Esophagus (tissue), 2 donors: ENCODE data around the gene OSBPL5. TPM values are rescaled to one million over a fixed set of nuclear protein-coding genes. Genes with fewer than 3 reads are reported as not detected.

Experiments
- H3K27ac ChIP-seq, 2 donors: one replicate each; pipeline ENCODE4 v1.5.1; 2013; ENCODE audit warnings: low read depth in 2 of 2, mild to moderate bottlenecking in 2 of 2, inconsistent platforms in 1 of 2, low read length in 1 of 2, moderate library complexity in 1 of 2
- H3K27me3 ChIP-seq, 2 donors: one replicate each; pipeline ENCODE4 v1.6.1; 2013; ENCODE audit warnings: low read length in 2 of 2, control low read depth in 1 of 2, mild to moderate bottlenecking in 1 of 2; ENCODE audit not compliant: insufficient read depth in 2 of 2, control insufficient read depth in 1 of 2
- H3K36me3 ChIP-seq, 2 donors: one replicate each; pipeline ENCODE4 v1.6.1; 2013; ENCODE audit warnings: low read length in 1 of 2; ENCODE audit not compliant: control insufficient read depth in 2 of 2, insufficient read depth in 2 of 2
- H3K4me1 ChIP-seq, 2 donors: one replicate each; pipeline ENCODE4 v1.6.1; 2013; ENCODE audit warnings: low read length in 1 of 2; ENCODE audit not compliant: control insufficient read depth in 2 of 2, insufficient read depth in 2 of 2
- H3K4me3 ChIP-seq, 2 donors: one replicate each; pipeline ENCODE4 v1.5.1; 2013; ENCODE audit warnings: low read length in 2 of 2, mild to moderate bottlenecking in 2 of 2, low read depth in 1 of 2, moderate library complexity in 1 of 2
- H3K9me3 ChIP-seq, 2 donors: one replicate each; pipeline ENCODE4 v1.6.1; 2013; ENCODE audit warnings: mild to moderate bottlenecking in 2 of 2, low read depth in 1 of 2, low read length in 1 of 2, moderate library complexity in 1 of 2; ENCODE audit not compliant: control insufficient read depth in 2 of 2, insufficient read depth in 1 of 2
- WGBS, 2 donors: extraction: QIAGEN DNeasy Blood & Tissue Kit; methylation state at CpG; one replicate each; pipeline ENCODE4 v1.1.7; 2013; 5-methylcytosine and 5-hydroxymethylcytosine counted together
- polyA plus RNA-seq, 2 donors: library from polyadenylated mRNA; stranded (reverse); fragments of 200-250 nt; gene quantifications; one replicate each; pipeline ENCODE4 v1.2.3, GENCODE V29; 2013
- donor health status: healthy with polysubstance abuse.
- donor health status: Bipolar disorder and iron deficiency.

Gene OSBPL5
- polyA plus RNA-seq, 2 donors: 10.4 to 12.6 TPM

GRCh38 chr11:3111466-3111865, 53.6 kb downstream of the OSBPL5 start:
- peaks cover 0 to 3% of the 10 kb centered on the region in 2 donors for H3K9me3 ChIP-seq
- no peak overlapping the region for H3K27ac ChIP-seq
- peaks cover 6 to 19% of the 10 kb centered on the region in 2 donors for H3K36me3 ChIP-seq
- no peak overlapping the region for H3K4me3 ChIP-seq
- H3K27me3 ChIP-seq: no peaks in the 10 kb centered on the region
- H3K4me1 ChIP-seq: no peaks in the 10 kb centered on the region
- WGBS, 2 donors: 90 to 91% methylated on average over 6 of the region's 6 CpGs

GRCh38 chr11:3109921-3110706, 55.0 kb downstream of the OSBPL5 start:
- H3K36me3 ChIP-seq: peaks cover 6 to 23% of the 10 kb centered on the region in 2 donors
- WGBS, 2 donors: 62 to 65% methylated on average over 14 of the region's 14 CpGs
- H3K4me1 ChIP-seq: no peaks in the 10 kb centered on the region
- no peak overlapping the region for H3K4me3 ChIP-seq
- H3K27me3 ChIP-seq: no peaks in the 10 kb centered on the region
- peaks cover 0 to 3% of the 10 kb centered on the region in 2 donors for H3K9me3 ChIP-seq
- no peak overlapping the region for H3K27ac ChIP-seq

- H3K27ac ChIP-seq: no peak overlapping the region
- H3K27me3 ChIP-seq: no peaks in the 10 kb centered on the region
- H3K9me3 ChIP-seq: peaks cover 0 to 3% of the 10 kb centered on the region in 2 donors
- no peaks in the 10 kb centered on the region for H3K4me1 ChIP-seq
- H3K4me3 ChIP-seq: no peak overlapping the region
- 90 to 91% methylated on average over 7 of the region's 7 CpGs for WGBS, 2 donors
- peaks cover 6 to 24% of the 10 kb centered on the region in 2 donors for H3K36me3 ChIP-seq
Measured at GRCh38 chr11:3109434-3109833, 55.7 kb downstream of the OSBPL5 start.

GRCh38 chr11:3108183-3108721, 56.9 kb downstream of the OSBPL5 start:
- no peaks in the 10 kb centered on the region for H3K4me1 ChIP-seq
- no peaks in the 10 kb centered on the region for H3K27me3 ChIP-seq
- no peak overlapping the region for H3K27ac ChIP-seq
- peaks cover 6 to 31% of the 10 kb centered on the region in 2 donors for H3K36me3 ChIP-seq
- H3K4me3 ChIP-seq: no peak overlapping the region
- WGBS, 2 donors: 77 to 83% methylated on average over 11 of the region's 11 CpGs
- peaks cover 0 to 3% of the 10 kb centered on the region in 2 donors for H3K9me3 ChIP-seq

GRCh38 chr11:3107608-3108182, 57.4 kb downstream of the OSBPL5 start:
- no peaks in the 10 kb centered on the region for H3K27me3 ChIP-seq
- H3K9me3 ChIP-seq: peaks cover 0 to 3% of the 10 kb centered on the region in 2 donors
- H3K36me3 ChIP-seq: peaks cover 6 to 31% of the 10 kb centered on the region in 2 donors
- 81 to 85% methylated on average over 21 of the region's 21 CpGs for WGBS, 2 donors
- no peaks in the 10 kb centered on the region for H3K4me1 ChIP-seq
- H3K4me3 ChIP-seq: no peak overlapping the region
- no peak overlapping the region for H3K27ac ChIP-seq

GRCh38 chr11:3106736-3107524, 58.2 kb downstream of the OSBPL5 start:
- no peaks in the 10 kb centered on the region for H3K27me3 ChIP-seq
- peaks cover 6 to 31% of the 10 kb centered on the region in 2 donors for H3K36me3 ChIP-seq
- peaks cover 0 to 3% of the 10 kb centered on the region in 2 donors for H3K9me3 ChIP-seq
- no peak overlapping the region for H3K4me3 ChIP-seq
- no peaks in the 10 kb centered on the region for H3K4me1 ChIP-seq
- no peak overlapping the region for H3K27ac ChIP-seq
- WGBS, 2 donors: 90 to 92% methylated on average over 19 to 21 of the region's 21 CpGs

GRCh38 chr11:3105791-3106735, 59.0 kb downstream of the OSBPL5 start:
- no peaks in the 10 kb centered on the region for H3K4me1 ChIP-seq
- H3K27me3 ChIP-seq: no peaks in the 10 kb centered on the region
- WGBS, 2 donors: 90% methylated on average over 41 of the region's 41 CpGs
- no peak overlapping the region for H3K27ac ChIP-seq
- H3K4me3 ChIP-seq: no peak overlapping the region
- H3K9me3 ChIP-seq: peaks cover 0 to 3% of the 10 kb centered on the region in 2 donors
- peaks cover 6 to 34% of the 10 kb centered on the region in 2 donors for H3K36me3 ChIP-seq

GRCh38 chr11:3104961-3105790, 59.9 kb downstream of the OSBPL5 start:
- no peak overlapping the region for H3K27ac ChIP-seq
- WGBS, 2 donors: 91 to 93% methylated on average over 23 of the region's 23 CpGs

More at GRCh38 chr11:3104961-3105790, 59.9 kb downstream of the OSBPL5 start:
- Histone ChIP-seq H3K4me3 (no peak overlapping the region), H3K9me3 (peaks cover 0 to 3% of the 10 kb centered on the region in 2 donors), H3K4me1 (no peaks in the 10 kb centered on the region), H3K27me3 (no peaks in the 10 kb centered on the region), H3K36me3 (peaks cover 6 to 35% of the 10 kb centered on the region in 2 donors)
